ENCODE results near the gene AREG. TPM values are rescaled to one million over a fixed set of nuclear protein-coding genes. Genes with fewer than 3 reads are reported as not detected.
"Not testable (repeated sequence)": the region's sequence is repeated elsewhere in the genome, so short reads cannot be mapped to it uniquely, and the experiment has no call there.

The AREG gene
- 21.0 TPM for total RNA-seq

- peak; percentile 95 for ATAC-seq
Measured at GRCh38 chr4:74444891-74445642, at the start of gene AREG. Gene AREG (plus strand): TSS chr4:74445136. CDS start chr4:74445346, 210 bp downstream.

DNA sequence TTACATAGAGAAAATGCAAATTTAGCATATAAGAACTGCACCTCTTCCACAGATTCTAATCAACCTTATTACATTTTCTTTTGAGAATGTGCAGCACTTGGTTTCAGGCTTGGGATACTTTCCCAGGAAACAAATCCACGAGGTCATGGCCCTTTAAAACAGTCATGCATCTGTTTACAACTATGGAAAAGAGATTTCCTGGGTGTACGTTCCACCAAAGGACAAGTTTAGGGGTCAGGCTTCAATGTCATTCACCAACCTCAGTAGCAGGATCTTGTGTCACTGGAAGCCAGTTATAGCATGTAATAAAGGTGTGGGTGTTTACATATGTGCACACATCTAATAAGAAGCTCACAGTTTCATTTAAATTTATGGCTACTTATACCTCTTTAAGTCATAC is 49.3 kb upstream of the AREG start:
- ATAC-seq, result no peak

DNA sequence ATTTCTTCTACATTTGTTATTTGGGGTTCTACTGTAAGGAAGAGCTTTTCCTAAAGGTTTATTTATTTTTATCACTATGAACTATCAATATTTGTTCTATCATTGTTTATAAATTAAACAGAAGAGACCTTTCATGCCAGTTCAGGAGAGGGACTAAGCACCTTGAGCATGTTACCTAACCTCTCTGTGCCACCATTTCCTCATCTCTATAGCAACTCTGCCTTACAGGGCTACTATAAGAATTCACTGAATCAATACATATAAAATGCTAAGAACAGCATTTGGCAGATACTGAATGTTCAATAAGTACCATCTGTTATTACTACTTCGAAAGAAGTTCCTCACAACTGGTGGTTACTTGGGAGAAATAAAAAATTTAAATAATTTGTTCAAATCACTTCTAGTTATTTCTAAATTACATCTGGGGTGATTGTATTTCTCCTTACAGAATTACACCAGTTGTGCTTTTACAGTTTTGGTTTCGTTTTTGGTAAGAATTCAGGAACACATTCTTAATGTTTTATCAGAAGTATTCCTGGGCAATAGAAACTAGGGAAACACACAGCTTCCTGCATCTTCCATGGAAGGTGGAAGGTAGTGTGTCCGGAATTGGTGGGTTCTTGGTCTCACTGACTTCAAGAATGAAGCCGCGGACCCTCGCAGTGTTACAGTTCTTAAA is 47.0 kb upstream of the AREG start:
- no peak for ATAC-seq

GRCh38 chr4:74398894-74399589 is 45.9 kb upstream of the AREG start:
- not testable (repeated sequence) for ATAC-seq

- no peak for ATAC-seq
Measured at GRCh38 chr4:74400395-74400794, 44.5 kb upstream of the AREG start.

GRCh38 chr4:74402692-74403456 is 42.1 kb upstream of the AREG start:
- no peak for ATAC-seq

- no peak for ATAC-seq
Measured at GRCh38 chr4:74407891-74408290, 37.0 kb upstream of the AREG start.

DNA sequence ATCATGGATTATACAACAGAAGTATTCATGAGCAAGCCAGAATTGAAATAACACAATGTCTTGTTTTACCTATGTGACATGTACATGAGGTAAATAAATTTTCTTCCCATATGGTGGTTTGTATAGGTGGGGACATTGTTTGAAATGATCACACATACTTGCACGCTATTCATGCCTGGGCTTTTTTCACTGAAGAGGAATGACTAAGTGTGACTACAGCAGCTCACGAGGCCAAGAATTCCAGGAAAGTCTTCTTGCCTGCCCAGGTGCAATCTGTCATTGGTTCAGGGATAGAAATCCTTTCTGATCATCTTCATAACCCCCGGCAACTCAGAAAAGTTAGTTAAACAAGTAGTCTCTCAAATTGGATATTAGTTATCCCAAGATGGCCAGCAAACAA is 36.3 kb upstream of the AREG start:
- peak; percentile 59 for ATAC-seq

DNA sequence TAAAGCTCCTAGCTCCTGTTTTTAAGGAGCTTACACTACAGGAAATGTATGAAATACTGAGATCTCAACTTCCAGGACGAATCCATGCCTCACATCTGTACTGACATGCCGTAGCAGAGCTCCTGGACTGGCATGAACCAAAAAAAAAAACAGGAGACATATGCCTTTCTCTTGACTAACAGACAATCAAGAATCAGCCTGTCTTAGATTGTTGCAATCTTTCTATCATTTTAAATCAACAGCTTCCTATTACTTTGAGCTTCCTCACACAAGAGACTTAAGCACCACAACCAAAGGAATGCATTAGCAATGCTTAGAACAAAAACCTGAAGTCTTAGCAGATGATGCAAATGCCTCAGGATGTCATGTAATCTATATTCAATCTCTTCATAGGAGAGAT is 34.7 kb upstream of the AREG start:
- peak; percentile 83 for ATAC-seq

GRCh38 chr4:74412225-74412624 is 32.7 kb upstream of the AREG start:
- ATAC-seq, result no peak

- ATAC-seq, result no peak
Measured at GRCh38 chr4:74413265-74413664, 31.7 kb upstream of the AREG start.

DNA sequence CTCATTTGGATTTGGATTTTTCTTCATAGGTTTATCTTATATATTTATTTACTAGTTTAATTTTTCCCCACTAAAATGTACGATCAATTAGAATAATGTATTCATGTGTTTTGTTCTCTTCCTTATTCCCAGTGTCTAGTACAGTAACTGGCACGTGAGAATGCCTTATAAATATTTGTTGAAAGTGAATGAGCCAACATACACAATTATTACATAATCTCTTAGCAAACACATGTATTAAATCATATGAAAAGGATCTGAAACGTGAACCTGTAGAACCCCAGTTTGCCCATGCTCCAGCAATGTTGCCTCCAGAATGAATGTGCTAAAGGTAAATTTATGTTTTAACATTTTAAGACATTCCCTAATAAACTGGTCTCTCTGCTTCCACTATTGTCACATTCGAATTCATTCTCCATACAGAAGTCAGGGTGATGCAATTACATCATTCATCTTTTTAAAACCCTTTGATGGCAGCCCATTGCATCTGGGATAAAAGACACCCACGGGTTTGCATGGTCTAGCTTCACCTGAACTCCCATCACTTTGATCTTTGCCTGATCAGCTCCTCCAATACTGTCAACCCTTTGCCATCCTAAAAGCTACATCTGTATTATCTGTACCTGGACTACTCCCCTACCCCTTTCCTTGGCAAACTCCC is 30.7 kb upstream of the AREG start:
- no peak for ATAC-seq

GRCh38 chr4:74415602-74416300 is 29.2 kb upstream of the AREG start:
- ATAC-seq, result peak; percentile 66

- peak; percentile 72 for ATAC-seq
Measured at GRCh38 chr4:74418063-74418670, 26.8 kb upstream of the AREG start.

- no peak for ATAC-seq
Measured at GRCh38 chr4:74420863-74421262, 24.1 kb upstream of the AREG start.

GRCh38 chr4:74423104-74423503 is 21.8 kb upstream of the AREG start:
- ATAC-seq, result no peak

- ATAC-seq, result no peak
Measured at GRCh38 chr4:74424111-74424510, 20.8 kb upstream of the AREG start.

DNA sequence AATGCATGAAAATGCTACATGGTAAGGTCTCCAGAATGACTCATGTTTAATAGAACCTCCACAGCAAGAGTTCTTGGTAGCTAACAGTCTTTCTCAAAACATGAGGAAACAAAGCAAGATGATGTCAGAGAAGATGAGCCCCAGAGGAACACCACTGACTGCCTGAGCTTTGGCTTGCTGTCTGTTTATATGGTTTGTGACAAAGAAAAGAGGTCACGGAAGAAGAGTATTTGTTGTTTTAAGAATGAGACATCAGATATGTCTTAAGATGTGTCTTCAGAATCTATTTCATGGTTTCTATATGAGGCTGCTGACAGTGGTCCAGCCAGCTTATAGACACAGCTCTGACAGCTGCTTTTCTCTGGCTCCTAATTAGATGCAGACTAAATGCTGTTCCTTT is 18.8 kb upstream of the AREG start:
- no peak for ATAC-seq

- ATAC-seq, result peak; percentile 70
Measured at GRCh38 chr4:74428276-74428675, 16.7 kb upstream of the AREG start.

DNA sequence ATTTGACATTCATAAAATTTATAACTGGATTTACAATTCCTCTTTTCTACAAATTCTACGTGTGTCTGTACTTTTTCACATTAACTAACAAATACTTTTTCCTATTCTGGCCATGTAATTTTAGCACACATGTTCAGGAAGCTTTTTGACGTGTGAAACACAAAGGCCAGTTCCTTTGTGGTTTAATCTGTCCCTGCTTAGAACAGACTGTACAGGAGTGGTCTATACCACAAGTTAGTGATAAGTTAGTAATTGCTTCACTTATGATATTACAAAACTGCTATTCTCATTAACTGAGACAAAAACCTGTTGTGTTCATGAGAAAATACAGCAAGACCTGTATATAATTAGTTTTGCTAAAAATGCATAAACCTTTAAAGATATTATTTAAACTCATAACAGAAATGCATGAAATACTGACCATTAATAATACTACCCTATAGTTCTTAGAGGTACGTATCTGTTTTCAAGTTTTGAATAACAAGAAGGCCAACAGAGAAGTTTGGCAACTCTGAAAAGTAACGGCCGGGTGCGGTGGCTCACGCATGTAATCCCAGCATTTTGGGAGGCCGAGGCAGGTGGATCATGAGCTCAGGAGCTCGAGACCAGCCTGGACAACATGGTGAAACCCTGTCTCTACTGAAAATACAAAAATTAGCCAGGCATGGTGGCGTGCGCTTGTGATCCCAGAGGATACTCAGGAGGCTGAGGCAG is 13.7 kb upstream of the AREG start:
- no peak for ATAC-seq

- no peak for ATAC-seq
Measured at GRCh38 chr4:74433043-74433442, 11.9 kb upstream of the AREG start.

Data from esophagus mucosa (tissue), 1 donor.